A549 (cell line): Measurements from ENCODE around the gene TMEM220.

Experiments used
- BHLHE40 ChIP-seq: IDR thresholded peaks from 2 replicates; pipeline ENCODE4 v1.6.1; 2012; ENCODE audit warnings: low read depth, low read length, inconsistent platforms
- CBX8 ChIP-seq: fragments of 200-600 bp; sonication (generic); IDR thresholded peaks from 2 replicates; pipeline ENCODE4 v1.6.1; 2016
- CHD2 ChIP-seq: fragments of 150-350 bp; IDR thresholded peaks from 2 replicates; pipeline ENCODE4 v1.6.1; 2014; ENCODE audit warnings: low read length; ENCODE audit not compliant: partially characterized antibody
- CTCF ChIP-seq: fragments of >200 bp; sonication (Bioruptor Twin); formaldehyde crosslinking; IDR thresholded peaks from 3 replicates; pipeline ENCODE4 v1.5.1; 2016
- EHMT2 ChIP-seq: fragments of 200-600 bp; sonication (generic); IDR thresholded peaks from 2 replicates; pipeline ENCODE4 v1.6.1; 2016; ENCODE audit warnings: antibody characterized with exemption, low read depth, mild to moderate bottlenecking, moderate library complexity
- ELK1 ChIP-seq: fragments of 150-350 bp; IDR thresholded peaks from 2 replicates; pipeline ENCODE4 v1.6.1; 2014; ENCODE audit warnings: low read depth, mild to moderate bottlenecking, low read length
- EP300 ChIP-seq, 2 experiments: fragments of >200 bp; sonication (Bioruptor Twin); formaldehyde crosslinking; IDR thresholded peaks; 2 replicates in 1 of 2; 3 replicates in 1 of 2; pipeline ENCODE4 v1.6.1; 2016 to 2017
- ESRRA ChIP-seq: fragments of 150-350 bp; IDR thresholded peaks from 2 replicates; pipeline ENCODE4 v1.6.1; 2014; ENCODE audit warnings: mild to moderate bottlenecking, low read length, borderline replicate concordance
- JUNB ChIP-seq: fragments of >200 bp; sonication (Bioruptor Twin); formaldehyde crosslinking; IDR thresholded peaks from 2 replicates; pipeline ENCODE4 v1.6.1; 2016
- KDM1A ChIP-seq: fragments of 200-600 bp; sonication (generic); IDR thresholded peaks from 2 replicates; pipeline ENCODE4 v1.6.1; 2016; ENCODE audit warnings: low read depth, mild to moderate bottlenecking
- POLR2A ChIP-seq: IDR thresholded peaks from 2 replicates; pipeline ENCODE4 v1.6.1; 2012; ENCODE audit warnings: mild to moderate bottlenecking, low read length
- RCOR1 ChIP-seq: fragments of 150-350 bp; IDR thresholded peaks from 2 replicates; pipeline ENCODE4 v1.6.1; 2014; ENCODE audit warnings: antibody characterized with exemption, low read length, low read depth
- REST ChIP-seq: fragments of 200-600 bp; sonication (generic); IDR thresholded peaks from 2 replicates; pipeline ENCODE4 v1.6.1; 2016; ENCODE audit warnings: antibody characterized with exemption, mild to moderate bottlenecking, moderate library complexity
- TP53 ChIP-seq: fragments of 250-450 bp; sonication (Bioruptor Pico); IDR thresholded peaks from 2 replicates; pipeline ENCODE4 v1.5.0; 2021; ENCODE audit warnings: mild to moderate bottlenecking, moderate library complexity

GRCh38 chr17:10735251-10735650 is 5.4 kb upstream of the TMEM220 start:
- TF ChIP-seq CTCF (no peak), JUNB (no peak), REST (no peak), ESRRA (no peak), EHMT2 (no peak), TP53 (CRISPR knock-in tag) (no peak), ELK1 (no peak), POLR2A (no peak), EP300 (IDR thresholded peaks at IDR 0.05) (no peak), CHD2 (no peak), RCOR1 (no peak), BHLHE40 (no peak), CBX8 (no peak), KDM1A (no peak)
